GM12892 (cell line): ENCODE data around the gene CAMSAP2.

Source experiments
- POLR2A ChIP-seq: IDR thresholded peaks from 2 replicates; pipeline ENCODE4 v1.6.1; 2011; ENCODE audit warnings: low read depth, low read length, control low read depth
- POLR2AphosphoS5 ChIP-seq: IDR thresholded peaks from 2 replicates; pipeline ENCODE4 v1.6.1; 2011; ENCODE audit warnings: low read depth, low read length, control low read depth
- TAF1 ChIP-seq: IDR thresholded peaks from 2 replicates; pipeline ENCODE4 v1.6.1; 2011; ENCODE audit warnings: low read depth, mild to moderate bottlenecking, control low read depth, low read length, borderline replicate concordance

DNA sequence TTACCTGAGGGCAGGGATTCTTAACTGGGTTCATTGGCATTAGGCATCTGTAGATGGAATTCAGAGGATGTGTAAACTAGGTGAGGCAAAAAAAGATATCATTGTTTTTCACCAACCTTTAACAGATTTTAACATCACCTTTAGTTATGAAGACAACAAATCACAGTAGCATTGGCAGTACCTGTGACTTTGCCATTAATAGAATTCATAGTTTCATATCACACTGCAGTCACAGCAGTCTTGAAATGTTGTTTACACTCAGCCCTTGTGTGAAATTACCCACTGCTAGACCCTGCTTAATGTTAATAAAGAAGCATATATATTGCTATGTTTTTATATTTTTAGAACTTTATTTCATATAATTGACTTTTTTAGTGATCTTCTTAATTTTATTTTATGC, 154.3 kb downstream of the CAMSAP2 start:
- TF ChIP-seq TAF1 (no peak), POLR2A (no peak), POLR2AphosphoS5 (no peak)
